HG02943 (cell line): Measurements from ENCODE around the gene PAX7.
"Not testable (repeated sequence)": the region's sequence is repeated elsewhere in the genome, so short reads cannot be mapped to it uniquely, and the experiment has no call there.

Experiments
- ATAC-seq: cut with Tn5 transposase; IDR thresholded peaks from one replicate; pipeline ENCODE4 v1.9.1; 2021; ENCODE audit warnings: mild to moderate bottlenecking, low read depth, moderate library complexity; ENCODE audit not compliant: unreplicated experiment

PAX7 gene

DNA sequence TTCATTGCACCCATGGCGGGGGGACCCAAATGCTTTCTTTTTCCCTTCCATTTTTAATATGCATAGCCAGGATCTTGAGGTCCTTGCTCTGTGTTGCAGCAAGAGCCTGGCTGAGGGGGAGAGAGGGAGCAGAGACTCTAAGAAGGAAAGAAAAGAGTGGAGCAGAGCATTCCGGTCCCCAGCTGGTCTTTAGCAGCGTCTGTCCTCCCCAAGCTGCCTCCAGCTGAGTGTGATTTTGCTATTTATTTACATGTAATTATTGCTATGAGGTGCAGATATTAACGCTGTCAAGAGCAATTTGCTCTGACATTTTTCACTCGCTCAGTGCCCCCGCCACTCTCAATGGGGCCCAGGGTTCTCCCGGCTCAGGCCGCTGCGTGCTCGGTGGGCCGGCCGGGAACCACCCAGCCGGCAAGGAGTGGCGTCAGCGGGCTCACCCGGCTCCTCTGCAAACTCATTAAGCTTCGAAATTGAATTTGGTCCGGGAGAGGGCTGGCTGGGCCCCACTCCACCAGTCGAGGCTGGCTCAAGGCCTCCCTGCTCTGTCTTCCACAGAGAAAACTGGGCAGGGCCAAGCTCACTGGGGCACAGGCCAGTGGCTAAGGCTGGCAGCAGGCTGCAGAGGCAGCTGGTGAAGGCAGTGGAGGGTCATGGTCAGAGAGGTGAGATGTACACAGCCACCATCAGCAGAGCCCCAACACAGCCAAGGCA lies 93.2 kb downstream of the PAX7 start:
- no peak for ATAC-seq

DNA sequence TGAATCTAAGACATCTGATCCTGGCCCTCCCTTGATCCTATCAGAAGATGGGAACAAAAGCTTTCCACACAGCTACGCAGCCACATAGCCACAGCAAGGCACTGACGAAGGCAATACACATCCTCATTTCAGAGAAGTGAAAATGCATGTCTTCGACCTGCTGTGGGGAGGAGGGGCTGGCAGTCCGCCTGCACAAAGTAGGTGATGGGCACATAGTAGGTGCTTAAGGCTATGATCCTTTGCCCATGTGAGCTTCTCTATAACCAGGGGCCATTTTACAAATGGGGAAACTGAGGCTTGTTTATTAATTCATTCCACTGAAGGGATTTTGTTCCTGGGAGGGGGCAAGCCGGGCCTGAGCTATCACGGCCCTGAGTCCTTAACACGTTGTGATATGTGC lies 94.2 kb downstream of the PAX7 start:
- no peak for ATAC-seq

DNA sequence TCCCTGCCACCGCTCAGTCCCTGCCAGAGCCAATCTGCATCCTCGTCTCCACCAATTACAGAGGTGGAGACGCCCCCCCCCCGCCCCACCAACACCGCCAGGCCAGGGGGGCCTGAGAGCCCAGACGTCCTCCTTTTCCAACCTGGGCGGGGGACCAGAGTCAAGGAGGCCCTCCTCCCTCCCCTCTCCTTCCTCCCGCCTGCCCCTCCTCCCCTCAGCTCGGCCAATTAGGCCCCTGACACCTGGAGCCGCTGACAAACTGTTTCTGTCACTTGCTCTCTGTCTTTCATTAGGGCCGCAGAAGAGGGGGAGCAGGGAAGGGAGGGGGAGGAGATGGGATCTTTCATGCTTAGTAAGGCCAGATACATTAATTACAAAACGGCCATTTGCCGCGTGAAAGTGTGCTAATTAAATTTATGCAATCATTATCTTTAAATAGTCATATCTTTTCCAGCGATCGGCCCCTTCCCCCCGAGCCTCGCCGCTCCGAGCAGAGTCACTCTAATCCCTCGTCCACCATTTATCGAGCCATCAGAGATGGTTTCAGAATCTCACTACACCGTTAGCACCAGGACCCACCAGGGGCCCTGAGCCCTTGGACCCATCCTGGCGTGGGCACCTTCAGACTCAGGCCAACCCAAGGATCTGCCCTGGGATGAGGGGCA lies 94.7 kb downstream of the PAX7 start:
- ATAC-seq, result no peak

DNA sequence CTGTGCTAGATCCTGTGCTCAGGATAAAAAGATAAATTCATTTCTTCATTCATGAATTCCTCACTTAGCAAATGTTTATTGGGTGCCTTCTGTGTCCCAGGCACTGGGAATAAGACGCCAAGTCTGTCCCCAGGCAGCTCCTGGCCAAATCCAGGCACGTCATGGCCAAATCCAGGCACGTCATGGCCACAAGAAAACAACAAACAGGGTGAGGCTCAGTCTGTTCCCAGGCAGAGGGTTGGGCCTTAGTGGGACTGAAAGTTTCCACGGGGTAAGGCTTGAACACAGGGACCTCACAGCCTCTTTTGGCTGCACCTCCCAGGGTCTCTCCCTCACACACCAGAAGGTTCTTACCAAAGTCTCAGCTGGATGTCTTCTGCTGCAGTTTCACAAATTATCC lies 95.7 kb downstream of the PAX7 start:
- no peak for ATAC-seq

DNA sequence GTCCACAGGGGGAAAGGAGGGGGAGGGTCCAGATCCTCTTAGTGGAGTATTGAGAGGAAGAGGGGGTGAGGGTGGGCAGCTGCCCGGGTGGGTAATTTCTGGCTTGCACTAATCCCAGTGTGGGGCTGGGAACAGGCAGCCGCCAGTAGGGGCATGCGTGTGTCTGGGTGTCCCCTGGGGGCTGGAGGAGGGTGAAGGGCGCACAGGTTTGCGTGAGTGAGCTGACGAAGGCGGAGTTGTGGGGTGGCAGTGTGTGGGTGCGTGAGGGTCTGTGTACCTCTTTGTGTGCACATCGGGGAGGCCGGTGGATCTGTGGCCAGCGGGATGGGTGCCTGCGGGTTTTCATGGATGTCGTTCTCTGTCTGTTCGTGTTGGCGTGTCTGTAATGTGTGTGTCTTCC lies 97.3 kb downstream of the PAX7 start:
- ATAC-seq, result no peak

DNA sequence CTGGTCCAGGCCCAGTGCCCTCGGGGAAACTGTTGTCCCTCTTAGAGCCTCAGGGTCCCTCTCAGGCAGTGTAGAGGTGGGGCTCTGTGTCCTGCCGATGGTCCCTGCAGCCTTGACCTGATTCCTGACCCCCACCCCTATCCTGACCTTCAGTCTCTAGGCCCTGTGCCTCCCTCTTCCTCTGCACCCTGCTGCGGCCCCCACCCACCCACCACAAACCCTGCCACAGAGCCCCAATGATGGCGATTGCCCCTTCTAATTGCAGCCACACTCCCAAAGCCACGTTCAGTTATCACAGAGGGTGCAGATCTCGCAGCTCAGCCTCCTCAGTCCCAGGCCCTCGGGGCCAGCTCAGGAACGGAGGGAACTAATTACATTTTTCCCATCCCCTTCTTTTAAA lies 99.7 kb downstream of the PAX7 start:
- no peak for ATAC-seq

DNA sequence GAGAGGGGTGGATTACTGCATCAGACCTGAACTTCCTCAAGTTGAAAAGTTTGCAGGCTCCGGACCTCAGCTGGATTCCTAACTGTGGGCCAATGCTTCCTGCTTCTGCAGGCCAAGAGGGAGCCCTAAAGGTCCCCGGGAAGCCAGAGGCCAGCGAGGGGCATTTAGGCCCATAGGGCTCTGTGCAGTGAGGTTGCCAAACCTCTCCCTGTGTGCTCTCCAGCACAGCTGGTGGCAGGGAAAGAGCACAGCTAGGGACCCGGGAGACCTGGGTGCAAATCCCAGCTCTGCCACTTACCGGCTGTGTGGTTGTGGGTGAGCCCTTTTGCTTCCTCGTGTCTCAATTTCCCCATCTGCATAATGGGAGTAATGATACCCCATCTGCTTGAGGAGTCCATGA lies 100.5 kb downstream of the PAX7 start:
- no peak for ATAC-seq

DNA sequence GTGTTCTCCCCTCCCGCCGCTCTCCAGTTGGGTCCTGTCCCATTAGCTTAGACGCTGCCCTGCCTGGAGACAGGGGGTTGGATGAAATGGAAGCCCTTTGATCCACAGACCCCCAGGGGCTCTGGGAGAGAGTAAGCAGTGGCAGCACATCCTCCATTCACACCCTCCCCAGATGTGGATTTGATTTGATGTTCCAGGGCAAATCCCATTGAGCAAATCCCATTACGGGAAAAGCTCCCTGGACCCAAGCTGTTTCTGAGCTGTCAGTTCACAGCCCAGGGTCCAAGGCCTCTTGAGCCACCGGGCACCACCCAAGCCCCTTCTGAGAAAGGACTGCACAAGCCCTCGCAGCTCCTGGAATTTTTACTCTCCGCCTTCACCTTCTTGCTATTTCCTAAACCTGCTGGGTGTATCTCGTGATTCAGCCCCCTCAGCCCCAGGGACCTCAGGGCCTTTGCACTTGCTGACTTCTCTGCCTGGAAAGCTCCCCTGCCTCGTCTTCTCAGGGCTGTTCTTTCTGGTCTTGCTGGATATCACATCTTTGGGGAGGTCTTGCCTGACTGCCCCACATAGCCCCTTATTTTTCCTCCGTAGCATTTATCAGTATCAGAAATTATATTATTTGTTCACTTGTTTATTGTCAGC lies 101.1 kb downstream of the PAX7 start:
- ATAC-seq, result no peak

DNA sequence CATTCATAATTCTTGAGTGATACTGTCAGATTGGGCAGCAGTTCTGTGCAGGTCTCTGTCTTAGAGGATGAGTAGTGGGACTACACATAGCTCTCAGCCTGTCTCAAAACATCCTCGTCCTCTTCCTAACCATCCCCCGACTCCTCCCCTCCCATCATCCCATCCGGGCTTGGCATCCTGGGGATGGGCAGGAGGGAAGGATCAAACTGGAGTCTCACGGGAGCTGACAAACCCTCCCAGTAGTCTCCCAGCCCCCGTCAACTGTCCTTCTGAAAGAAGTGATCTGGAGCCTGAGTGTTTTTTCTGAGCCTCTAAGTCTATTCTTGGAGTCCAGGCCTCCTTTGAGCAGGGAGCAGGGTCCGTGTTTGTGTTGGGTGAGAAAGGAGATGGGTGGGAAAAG lies 102.0 kb downstream of the PAX7 start:
- ATAC-seq, result no peak

DNA sequence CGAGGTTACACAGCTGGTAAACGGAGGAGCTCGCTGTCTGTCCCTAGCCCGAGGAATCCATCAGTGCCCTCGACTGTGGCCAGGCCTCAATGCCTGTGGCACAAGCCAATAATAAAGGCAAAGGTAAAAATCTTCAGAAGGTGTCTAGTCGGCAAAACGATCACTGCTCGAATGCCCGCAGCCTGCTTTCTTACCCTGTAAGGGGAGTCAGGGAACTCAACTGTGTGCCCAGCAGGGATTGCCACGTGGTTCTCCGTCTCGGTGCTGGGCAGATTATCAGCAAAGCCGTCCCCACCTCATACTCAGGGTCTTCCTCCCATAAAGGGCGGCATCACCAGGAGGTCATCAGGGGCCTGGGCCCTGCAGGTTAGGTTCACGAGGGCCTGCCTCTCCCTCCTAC lies 103.4 kb downstream of the PAX7 start:
- no peak for ATAC-seq

DNA sequence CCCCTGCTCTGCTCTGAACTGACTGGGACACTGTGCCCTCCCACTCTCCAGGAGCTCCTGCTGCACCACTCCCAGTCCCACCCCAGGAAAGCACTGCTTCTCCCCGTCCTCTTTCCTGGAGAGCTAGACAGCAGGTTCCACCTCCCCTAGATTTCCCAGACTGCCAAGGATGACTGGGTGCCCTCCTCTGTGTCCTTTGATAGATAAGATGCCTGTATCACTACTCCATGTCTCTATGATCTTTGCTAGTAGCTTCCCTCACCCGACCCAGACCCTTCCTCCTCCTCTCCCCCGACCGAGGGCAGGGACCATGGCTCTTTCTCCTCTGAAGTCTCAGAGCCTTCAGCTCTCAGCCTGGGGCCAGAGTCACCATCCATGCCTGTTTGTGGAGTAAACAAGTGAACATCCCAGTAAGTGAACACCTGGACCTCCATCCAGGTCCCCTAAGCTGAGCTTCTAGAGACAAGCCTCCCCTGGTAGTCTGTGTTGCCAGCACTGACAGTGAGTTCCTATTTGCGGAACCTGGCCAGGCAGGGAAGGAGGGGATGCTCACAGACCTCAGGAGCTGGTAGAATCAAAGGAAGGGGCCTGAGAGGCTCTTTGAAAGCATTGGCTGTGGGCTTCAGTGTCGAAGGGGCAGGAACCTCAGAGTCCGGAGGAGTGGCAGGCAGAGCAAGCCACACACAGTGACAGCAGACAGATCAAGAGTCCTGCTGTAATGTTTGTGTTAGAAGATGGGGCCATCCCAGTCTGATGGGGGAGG lies 104.0 kb downstream of the PAX7 start:
- no peak for ATAC-seq

DNA sequence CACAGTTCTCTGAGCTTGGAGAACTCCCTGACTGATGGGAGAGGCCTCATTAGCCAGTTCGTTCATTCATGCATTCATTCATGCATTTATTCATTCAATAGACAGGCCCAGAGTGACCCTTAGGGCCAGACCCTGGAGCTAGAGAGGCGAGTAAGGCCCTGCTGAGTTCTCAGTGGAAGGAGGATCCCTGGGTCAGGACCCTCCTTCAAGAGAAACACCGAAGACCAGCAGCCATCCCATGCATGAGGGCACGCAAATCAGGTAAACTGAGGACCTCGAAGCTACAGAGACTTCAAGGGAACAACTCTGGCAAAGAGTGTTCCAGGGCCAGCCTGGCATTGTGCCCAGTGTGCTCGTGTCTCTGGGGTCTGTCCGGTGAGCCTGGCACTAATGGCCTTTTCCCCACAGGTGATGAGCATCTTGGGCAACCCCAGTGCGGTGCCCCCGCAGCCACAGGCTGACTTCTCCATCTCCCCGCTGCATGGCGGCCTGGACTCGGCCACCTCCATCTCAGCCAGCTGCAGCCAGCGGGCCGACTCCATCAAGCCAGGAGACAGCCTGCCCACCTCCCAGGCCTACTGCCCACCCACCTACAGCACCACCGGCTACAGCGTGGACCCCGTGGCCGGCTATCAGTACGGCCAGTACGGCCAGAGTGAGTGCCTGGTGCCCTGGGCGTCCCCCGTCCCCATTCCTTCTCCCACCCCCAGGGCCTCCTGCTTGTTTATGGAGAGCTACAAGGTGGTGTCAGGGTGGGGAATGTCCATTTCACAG lies 104.8 kb downstream of the PAX7 start:
- no peak for ATAC-seq

DNA sequence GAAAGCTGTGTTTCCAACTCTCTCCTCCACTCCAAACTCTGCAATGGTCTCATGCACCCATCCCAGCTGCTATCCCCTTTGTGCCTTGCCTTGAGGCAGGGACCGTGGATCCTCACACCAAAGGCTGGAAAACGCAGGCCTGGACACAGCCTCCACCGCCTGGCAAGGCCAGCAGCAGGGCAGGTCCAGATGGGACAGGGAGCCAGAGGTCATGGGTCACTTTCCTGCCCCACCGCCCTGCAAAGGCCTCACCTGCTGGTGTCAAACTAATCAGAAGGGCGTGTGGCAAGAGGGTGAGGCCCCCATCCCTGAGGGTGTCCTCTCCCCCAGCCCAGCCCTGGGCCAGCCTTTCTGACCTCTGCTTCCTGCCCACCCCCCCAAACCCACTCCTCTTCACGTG lies 106.3 kb downstream of the PAX7 start:
- no peak for ATAC-seq

DNA sequence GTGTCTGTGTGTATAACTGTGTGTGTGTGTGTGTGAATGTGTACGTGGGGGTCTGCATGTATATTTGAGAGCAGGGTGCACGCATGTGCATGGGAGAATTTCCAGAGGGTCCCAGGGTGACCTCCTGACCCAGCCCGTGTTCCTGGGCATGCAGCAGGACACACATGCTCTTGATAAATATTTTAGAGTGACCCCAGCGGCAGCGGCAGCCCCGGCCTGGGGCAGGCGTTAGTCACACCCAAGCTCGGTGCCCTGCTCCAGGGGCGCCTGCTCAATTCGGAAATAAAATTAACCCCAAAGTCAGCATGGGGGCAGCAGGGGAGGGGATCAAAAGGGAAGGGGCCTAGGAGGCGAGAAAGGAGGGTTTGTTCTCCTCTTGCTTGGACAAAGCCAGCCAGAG lies 107.5 kb downstream of the PAX7 start:
- ATAC-seq, result no peak

DNA sequence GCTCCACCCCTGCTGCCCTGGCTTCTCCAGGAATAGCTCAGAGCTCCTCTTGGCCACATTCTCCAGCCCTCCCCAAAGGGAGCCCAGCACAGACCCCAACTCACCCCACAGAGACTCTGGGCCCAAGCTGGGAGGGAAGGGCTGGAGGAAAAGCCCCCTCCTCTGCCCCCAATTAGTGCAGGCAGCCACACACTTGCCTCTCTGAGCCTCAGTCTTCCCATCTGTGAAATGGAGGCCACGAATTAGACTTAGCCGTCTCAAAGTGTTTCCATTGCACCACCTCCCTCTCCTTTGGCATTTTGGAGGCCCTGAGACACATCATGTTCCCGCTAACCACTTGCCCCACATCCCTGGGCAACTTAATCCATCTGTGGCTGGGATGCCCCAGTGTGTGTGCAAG lies 108.0 kb downstream of the PAX7 start:
- ATAC-seq, result no peak

DNA sequence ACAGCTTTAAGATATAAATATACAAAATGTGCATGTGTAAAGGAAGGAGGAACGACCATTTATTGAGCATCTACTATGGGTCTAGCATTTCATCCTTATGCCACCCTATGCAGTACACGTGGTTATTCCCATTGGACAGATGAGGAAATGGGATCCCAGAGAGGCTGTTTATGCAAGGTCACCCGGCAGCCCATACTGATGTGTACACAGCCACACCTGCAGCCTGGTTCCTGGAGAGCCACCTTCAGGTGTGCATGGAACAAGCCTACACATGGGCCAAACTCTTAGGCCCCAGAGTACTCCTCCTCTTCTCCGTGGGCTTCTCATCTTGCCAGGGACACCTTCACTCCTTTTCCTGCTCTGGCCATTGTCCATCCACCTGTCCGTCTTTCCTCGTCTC lies 108.8 kb downstream of the PAX7 start:
- ATAC-seq, result no peak

DNA sequence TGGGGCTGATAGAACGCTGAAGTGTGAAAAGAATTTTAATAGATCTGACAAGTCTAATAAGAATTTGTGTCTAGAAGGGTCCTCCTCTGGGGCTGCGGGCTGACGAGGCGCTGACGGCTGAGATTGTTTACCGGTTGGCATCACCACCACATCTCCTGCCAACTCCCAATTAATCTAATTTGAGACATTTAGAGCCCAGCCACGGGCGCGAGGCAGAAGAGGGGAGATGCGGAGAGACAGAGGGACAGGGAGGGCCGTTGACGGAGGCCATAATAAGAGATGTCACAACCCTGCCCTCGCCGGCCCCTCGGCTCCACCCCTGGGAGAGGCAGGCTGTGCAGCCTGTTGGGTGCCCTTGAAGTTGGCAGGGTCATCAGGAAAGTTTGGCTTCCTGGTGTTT lies 109.3 kb downstream of the PAX7 start:
- no peak for ATAC-seq

DNA sequence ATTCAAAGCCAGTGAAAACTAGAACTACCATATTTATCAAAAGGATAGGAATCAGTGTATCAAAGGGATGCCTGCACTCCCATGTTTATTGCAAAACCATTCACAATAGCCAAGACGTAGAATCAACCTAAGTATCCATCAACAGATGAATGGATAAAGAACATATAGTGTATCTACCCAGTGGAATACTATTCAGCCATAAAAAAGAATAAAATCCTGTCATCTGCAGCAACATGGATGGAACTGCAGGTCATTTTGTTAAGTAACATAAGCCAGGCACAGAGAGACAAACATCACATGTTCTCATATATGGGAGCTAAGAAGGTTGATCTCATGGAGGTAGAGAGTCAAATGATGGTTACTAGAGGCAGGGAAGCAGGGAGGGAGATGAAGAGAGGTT lies 110.0 kb downstream of the PAX7 start:
- no peak for ATAC-seq

DNA sequence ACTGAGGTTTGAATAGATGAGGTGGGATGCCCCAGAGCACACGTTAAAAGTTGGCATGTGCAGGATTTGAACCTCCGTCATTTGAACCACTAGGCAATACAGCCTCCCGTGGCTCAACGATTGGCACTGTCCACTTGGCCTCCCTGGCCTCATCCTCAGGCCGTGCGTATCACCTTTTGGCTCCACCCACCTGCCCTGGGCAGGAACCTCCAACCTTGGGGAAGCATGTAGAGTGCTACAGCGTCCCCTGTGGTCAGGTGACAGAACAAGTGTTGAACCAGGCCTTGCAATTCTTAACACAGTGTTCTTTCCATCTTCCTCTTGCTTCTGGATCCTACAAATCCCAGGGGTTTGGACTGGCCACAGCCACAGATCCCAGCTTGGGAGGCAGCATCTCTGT lies 112.6 kb downstream of the PAX7 start:
- ATAC-seq, result no peak

DNA sequence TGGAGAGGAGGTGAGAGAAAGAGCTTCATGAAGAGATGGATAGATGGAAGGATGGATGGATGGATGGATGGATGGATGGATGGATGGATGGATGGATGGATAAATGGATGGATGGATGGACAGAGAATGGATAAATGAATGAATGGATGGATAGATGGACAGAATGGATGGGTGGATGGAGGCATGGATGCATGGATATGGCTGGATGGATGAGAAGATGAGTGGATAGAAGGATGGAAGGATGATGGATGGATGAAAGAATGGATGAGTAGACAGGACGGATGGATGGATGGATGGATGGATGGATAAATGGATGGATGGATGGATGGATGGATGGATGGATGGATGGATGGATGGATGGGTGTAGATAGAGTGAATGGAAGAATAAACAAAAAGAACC lies 113.7 kb downstream of the PAX7 start:
- ATAC-seq, result not testable (repeated sequence)

DNA sequence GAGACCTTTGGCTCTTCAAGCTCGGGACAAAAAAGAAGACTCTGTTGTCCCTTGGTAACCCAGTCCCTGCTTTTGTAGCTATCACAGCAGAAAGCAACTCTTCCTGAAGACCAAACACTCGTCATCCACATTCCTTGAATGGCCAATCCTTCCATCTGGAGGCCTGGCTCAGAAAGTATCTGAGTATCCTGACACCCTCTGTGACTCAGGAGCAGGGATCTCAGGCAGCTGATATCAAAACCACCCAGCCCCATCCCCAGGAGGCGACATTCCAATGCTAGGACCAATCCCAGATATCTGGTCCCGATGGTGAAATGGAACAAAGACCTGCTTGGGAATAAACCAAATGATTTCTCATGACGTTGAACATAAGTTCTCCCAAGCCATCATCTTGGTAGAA lies 116.3 kb downstream of the PAX7 start:
- ATAC-seq, result no peak
